Duodenal mucosa (tissue), 2 donors: ENCODE results near the gene IQCE.

ENCODE experiments used
- H3K27ac ChIP-seq: one replicate; pipeline ENCODE4 v1.7.0; 2013; ENCODE audit warnings: low read depth, low read length
- H3K27me3 ChIP-seq, 2 donors: one replicate each; pipeline ENCODE4 v1.7.0; 2013; ENCODE audit warnings: low read length in 2 of 2, control low read depth in 1 of 2; ENCODE audit not compliant: insufficient read depth in 2 of 2, control insufficient read depth in 1 of 2
- H3K36me3 ChIP-seq, 2 donors: one replicate each; pipeline ENCODE4 v1.7.0; 2013; ENCODE audit warnings: low read length in 2 of 2, control low read depth in 1 of 2; ENCODE audit not compliant: insufficient read depth in 2 of 2, control insufficient read depth in 1 of 2
- H3K4me1 ChIP-seq, 2 donors: one replicate each; pipeline ENCODE4 v1.7.0; 2013; ENCODE audit warnings: low read length in 2 of 2, control low read depth in 1 of 2; ENCODE audit not compliant: insufficient read depth in 2 of 2, control insufficient read depth in 1 of 2
- H3K4me3 ChIP-seq, 2 donors: one replicate each; pipeline ENCODE4 v1.7.0; 2013; ENCODE audit warnings: low read length in 2 of 2, low read depth in 1 of 2
- H3K9ac ChIP-seq, 2 donors: one replicate each; pipeline ENCODE4 v1.7.0; 2013; ENCODE audit warnings: low read length in 2 of 2, low read depth in 1 of 2
- H3K9me3 ChIP-seq, 2 donors: one replicate each; pipeline ENCODE4 v1.7.0; 2013; ENCODE audit warnings: low read length in 2 of 2, control low read depth in 1 of 2; ENCODE audit not compliant: control insufficient read depth in 1 of 2

The IQCE gene

GRCh38 chr7:2655870-2656614 lies 97.3 kb downstream of the IQCE start:
- Histone ChIP-seq H3K4me3 (no peak overlapping the region), H3K4me1 (no peaks in the 10 kb centered on the region), H3K9me3 (no peaks in the 10 kb centered on the region), H3K27me3 (no peaks in the 10 kb centered on the region), H3K9ac (no peak overlapping the region), H3K36me3 (peaks cover 11 to 31% of the 10 kb centered on the region in 2 donors), H3K27ac (no peak overlapping the region)

- H3K4me3 ChIP-seq: no peak overlapping the region
- H3K36me3 ChIP-seq: peaks cover 11 to 25% of the 10 kb centered on the region in 2 donors
- no peaks in the 10 kb centered on the region for H3K27me3 ChIP-seq
- H3K27ac ChIP-seq: no peak overlapping the region
- no peaks in the 10 kb centered on the region for H3K9me3 ChIP-seq
- no peaks in the 10 kb centered on the region for H3K4me1 ChIP-seq
- H3K9ac ChIP-seq: no peak overlapping the region
These were observed 98.4 kb downstream of the IQCE start for GRCh38 chr7:2657208-2657607.

- H3K9me3 ChIP-seq: no peaks in the 10 kb centered on the region
- no peak overlapping the region for H3K4me3 ChIP-seq
- no peaks in the 10 kb centered on the region for H3K27me3 ChIP-seq
- H3K36me3 ChIP-seq: peaks cover 11 to 24% of the 10 kb centered on the region in 2 donors
- no peak overlapping the region for H3K9ac ChIP-seq
- no peak overlapping the region for H3K27ac ChIP-seq
- no peaks in the 10 kb centered on the region for H3K4me1 ChIP-seq
These were observed 99.3 kb downstream of the IQCE start for GRCh38 chr7:2657920-2658671.

GRCh38 chr7:2658941-2659340 lies 100.2 kb downstream of the IQCE start:
- no peak overlapping the region for H3K4me3 ChIP-seq
- H3K36me3 ChIP-seq: peaks cover 11 to 24% of the 10 kb centered on the region in 2 donors
- H3K9ac ChIP-seq: no peak overlapping the region
- H3K27ac ChIP-seq: no peak overlapping the region
- no peaks in the 10 kb centered on the region for H3K9me3 ChIP-seq
- H3K27me3 ChIP-seq: no peaks in the 10 kb centered on the region
- H3K4me1 ChIP-seq: peaks cover 0 to 3% of the 10 kb centered on the region in 2 donors

GRCh38 chr7:2659556-2660358 lies 101.0 kb downstream of the IQCE start:
- Histone ChIP-seq H3K4me1 (peaks cover 0 to 3% of the 10 kb centered on the region in 2 donors), H3K36me3 (peaks cover 11 to 24% of the 10 kb centered on the region in 2 donors), H3K27ac (no peak overlapping the region), H3K9me3 (no peaks in the 10 kb centered on the region), H3K9ac (no peak overlapping the region), H3K27me3 (no peaks in the 10 kb centered on the region), H3K4me3 (no peak overlapping the region)

- Histone ChIP-seq H3K9ac (no peak overlapping the region), H3K27ac (no peak overlapping the region), H3K36me3 (peaks cover 11 to 24% of the 10 kb centered on the region in 2 donors)
These were observed 101.7 kb downstream of the IQCE start for GRCh38 chr7:2660359-2661095.

GRCh38 chr7:2661096-2661449 lies 102.3 kb downstream of the IQCE start:
- H3K27me3 ChIP-seq: no peaks in the 10 kb centered on the region
- no peak overlapping the region for H3K4me3 ChIP-seq
- H3K36me3 ChIP-seq: peaks cover 11 to 22% of the 10 kb centered on the region in 2 donors
- no peaks in the 10 kb centered on the region for H3K9me3 ChIP-seq
- no peak overlapping the region for H3K9ac ChIP-seq
- peaks cover 0 to 6% of the 10 kb centered on the region in 2 donors for H3K4me1 ChIP-seq
- no peak overlapping the region for H3K27ac ChIP-seq

More at GRCh38 chr7:2660359-2661095, 101.7 kb downstream of the IQCE start:
- Histone ChIP-seq H3K4me3 (no peak overlapping the region), H3K27me3 (no peaks in the 10 kb centered on the region), H3K9me3 (no peaks in the 10 kb centered on the region), H3K4me1 (peaks cover 0 to 6% of the 10 kb centered on the region in 2 donors)

- Histone ChIP-seq H3K4me1 (peaks cover 3 to 8% of the 10 kb centered on the region in 2 donors), H3K27me3 (no peaks in the 10 kb centered on the region), H3K36me3 (peaks cover 5 to 15% of the 10 kb centered on the region in 2 donors), H3K9ac (no peak overlapping the region), H3K27ac (no peak overlapping the region), H3K4me3 (no peak overlapping the region), H3K9me3 (no peaks in the 10 kb centered on the region)
These were observed 103.0 kb downstream of the IQCE start for GRCh38 chr7:2661602-2662272.
